Lower leg skin (tissue), 3 donors: ENCODE measurements around the gene MRPL9.

Experiments
- CTCF ChIP-seq, 3 donors: fragments of 450-650 bp; IDR thresholded peaks; one replicate each; pipeline ENCODE4 v1.5.1; 2016; ENCODE audit warnings: antibody characterized with exemption in 3 of 3, mild to moderate bottlenecking in 3 of 3, moderate library complexity in 2 of 3
- POLR2A ChIP-seq, 2 donors: fragments of 450-650 bp; IDR thresholded peaks; one replicate each; pipeline ENCODE4 v1.6.1; 2016 to 2017; ENCODE audit warnings: antibody characterized with exemption in 2 of 2, mild to moderate bottlenecking in 1 of 2, moderate library complexity in 1 of 2

GRCh38 chr1:151801310-151801820, 38.1 kb upstream of the MRPL9 start:
- TF ChIP-seq POLR2A (IDR thresholded peaks at IDR 0.05), result no peak
- TF ChIP-seq CTCF (IDR thresholded peaks at IDR 0.05), result no peak
